Neural cell (in vitro differentiated cells): Measurements from ENCODE around the gene HDAC4.

Source experiments
- CTCF ChIP-seq: fragments of 450-650 bp; IDR thresholded peaks from 2 replicates; pipeline ENCODE4 v1.5.1; 2014; ENCODE audit warnings: antibody characterized with exemption, mild to moderate bottlenecking, moderate library complexity; ENCODE audit not compliant: poor library complexity, severe bottlenecking
- EP300 ChIP-seq: fragments of 450-650 bp; conservative IDR thresholded peaks from 2 replicates; pipeline ENCODE4 v1.6.1; 2014; ENCODE audit warnings: antibody characterized with exemption, mild to moderate bottlenecking, moderate library complexity; ENCODE audit not compliant: poor library complexity, severe bottlenecking
- EZH2 ChIP-seq: fragments of 200-600, 300-800 bp; shearing (Covaris generic), sonication (generic); IDR thresholded peaks from 2 replicates; pipeline ENCODE4 v1.6.1; 2014; ENCODE audit warnings: antibody characterized with exemption, low read length, borderline replicate concordance, mild to moderate bottlenecking; ENCODE audit not compliant: insufficient read depth, poor library complexity, severe bottlenecking
- RAD21 ChIP-seq: fragments of 450-650 bp; conservative IDR thresholded peaks from 2 replicates; pipeline ENCODE4 v1.6.1; 2014; ENCODE audit warnings: antibody characterized with exemption, mild to moderate bottlenecking, moderate library complexity

GRCh38 chr2:239160226-239161143, 240.3 kb downstream of the HDAC4 start:
- TF ChIP-seq CTCF: no peak
- no peak for TF ChIP-seq EP300
- no peak for TF ChIP-seq RAD21
- no peak for TF ChIP-seq EZH2
